Activated T-helper 17 cell treated with anti-CD3 and anti-CD28 coated beads, Interleukin-2, amount 50 U/mL, for 72 hours (primary cell): ENCODE data around the gene MEG3. TPM values are rescaled to one million over a fixed set of nuclear protein-coding genes. Genes with fewer than 3 reads are reported as not detected.

Experiments used
- ATAC-seq: fragments of 150-1000 bp; cut with Tn5 transposase; replicated peaks from 2 replicates; pipeline ENCODE4 v1.10.0; 2021; ENCODE audit warnings: mild to moderate bottlenecking, moderate library complexity
- H3K27ac Mint-ChIP-seq: one replicate; pipeline ENCODE4 v1.8.0; 2022; ENCODE audit warnings: mixed read lengths
- H3K27me3 Mint-ChIP-seq: one replicate; pipeline ENCODE4 v1.8.0; 2022; ENCODE audit warnings: mixed read lengths
- H3K36me3 Mint-ChIP-seq: one replicate; pipeline ENCODE4 v1.8.0; 2022; ENCODE audit warnings: low read depth, mild to moderate bottlenecking, mixed read lengths
- H3K4me1 Mint-ChIP-seq: one replicate; pipeline ENCODE4 v1.8.0; 2022; ENCODE audit warnings: mixed read lengths
- H3K4me3 Mint-ChIP-seq: one replicate; pipeline ENCODE4 v1.8.0; 2022; ENCODE audit warnings: mild to moderate bottlenecking, mixed read lengths
- H3K9me3 Mint-ChIP-seq: one replicate; pipeline ENCODE4 v1.8.0; 2022; ENCODE audit warnings: mixed read lengths
- total RNA-seq, 2 donors: library from RNA; stranded (reverse); gene quantifications; one replicate each; pipeline ENCODE4 v1.2.3, GENCODE V29; 2022

Gene MEG3
- total RNA-seq, 2 donors from 2014 or later: not detected

GRCh38 chr14:100896369-100897060 lies 70.6 kb downstream of the MEG3 start:
- peaks cover 36% of the 10 kb centered on the region for H3K27me3 Mint-ChIP-seq
- H3K9me3 Mint-ChIP-seq: no peaks in the 10 kb centered on the region
- H3K27ac Mint-ChIP-seq: no peak overlapping the region
- no peak for ATAC-seq
- no peaks in the 10 kb centered on the region for H3K4me1 Mint-ChIP-seq
- H3K36me3 Mint-ChIP-seq: no peaks in the 10 kb centered on the region
- no peak overlapping the region for H3K4me3 Mint-ChIP-seq

DNA sequence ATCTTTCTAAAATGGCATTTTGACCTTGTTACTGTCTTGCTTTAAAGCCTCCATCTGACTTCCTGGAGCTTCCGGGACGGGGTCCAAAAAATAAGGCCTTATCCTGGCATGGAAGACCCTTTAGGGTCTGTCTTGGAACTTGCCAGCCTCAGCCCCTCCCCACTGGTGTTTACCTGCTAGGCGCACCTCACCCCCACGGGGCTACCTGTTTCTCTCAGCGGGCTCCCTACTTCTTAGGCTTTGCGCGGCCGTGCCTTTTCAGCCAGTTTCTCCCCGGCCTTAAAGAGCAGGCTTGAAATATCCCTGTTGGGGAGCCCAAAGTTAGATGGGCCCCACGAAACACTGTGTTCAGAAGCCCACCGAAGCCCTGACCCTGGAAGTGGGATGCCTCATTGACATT lies 72.5 kb downstream of the MEG3 start:
- H3K4me3 Mint-ChIP-seq: no peak overlapping the region
- H3K36me3 Mint-ChIP-seq: no peaks in the 10 kb centered on the region
- H3K27ac Mint-ChIP-seq: no peak overlapping the region
- H3K27me3 Mint-ChIP-seq: peaks cover 42% of the 10 kb centered on the region
- no peaks in the 10 kb centered on the region for H3K9me3 Mint-ChIP-seq
- H3K4me1 Mint-ChIP-seq: no peaks in the 10 kb centered on the region
- ATAC-seq: no peak

DNA sequence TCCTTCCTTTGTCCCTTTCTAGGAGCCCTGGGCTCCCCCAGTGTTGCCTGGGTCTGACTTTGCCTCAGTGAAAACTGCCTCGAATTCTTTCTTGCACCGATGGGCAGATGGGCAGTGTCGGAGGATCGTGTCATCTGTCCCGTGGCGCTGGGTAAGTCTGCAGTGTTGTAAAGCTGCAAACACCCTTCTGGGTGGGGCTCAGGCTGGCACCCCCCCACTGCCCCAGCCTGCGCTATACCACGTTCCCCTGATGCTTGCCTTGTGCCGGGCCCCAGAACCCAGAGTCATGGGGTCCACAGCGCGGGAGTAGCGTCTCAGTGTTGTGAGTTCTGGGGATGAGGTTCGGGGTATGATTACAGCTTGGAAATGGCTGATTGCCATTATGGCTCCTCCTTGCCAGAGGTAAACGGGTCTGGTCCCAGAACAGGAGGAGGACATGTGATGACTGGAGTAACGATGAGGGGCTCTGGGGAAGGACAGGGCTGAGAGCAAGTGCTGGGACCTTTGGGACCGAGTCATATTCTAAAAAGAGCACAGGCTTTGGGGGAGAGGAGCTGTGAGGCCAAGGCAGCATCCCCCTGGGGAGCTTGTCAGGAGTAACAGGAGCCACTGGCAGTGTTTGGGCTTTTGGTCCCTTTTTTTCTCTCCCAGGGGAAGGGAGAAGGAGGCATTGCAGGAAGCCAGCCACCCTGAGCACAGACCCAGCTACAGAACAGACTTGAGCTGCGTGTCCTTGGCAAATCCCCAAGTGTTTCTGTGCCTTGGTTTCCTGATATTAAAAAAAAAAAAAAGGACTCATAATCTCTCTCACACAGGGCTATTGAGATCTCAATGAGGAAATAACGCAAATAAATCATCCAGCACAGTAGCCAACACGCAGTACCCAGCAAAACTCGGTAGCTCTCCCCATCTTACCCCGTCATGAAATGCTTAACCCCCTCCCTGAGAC lies 73.3 kb downstream of the MEG3 start:
- H3K36me3 Mint-ChIP-seq: no peaks in the 10 kb centered on the region
- no peak overlapping the region for H3K4me3 Mint-ChIP-seq
- H3K27ac Mint-ChIP-seq: no peak overlapping the region
- no peaks in the 10 kb centered on the region for H3K9me3 Mint-ChIP-seq
- no peak for ATAC-seq
- peaks cover 46% of the 10 kb centered on the region for H3K27me3 Mint-ChIP-seq
- no peaks in the 10 kb centered on the region for H3K4me1 Mint-ChIP-seq

DNA sequence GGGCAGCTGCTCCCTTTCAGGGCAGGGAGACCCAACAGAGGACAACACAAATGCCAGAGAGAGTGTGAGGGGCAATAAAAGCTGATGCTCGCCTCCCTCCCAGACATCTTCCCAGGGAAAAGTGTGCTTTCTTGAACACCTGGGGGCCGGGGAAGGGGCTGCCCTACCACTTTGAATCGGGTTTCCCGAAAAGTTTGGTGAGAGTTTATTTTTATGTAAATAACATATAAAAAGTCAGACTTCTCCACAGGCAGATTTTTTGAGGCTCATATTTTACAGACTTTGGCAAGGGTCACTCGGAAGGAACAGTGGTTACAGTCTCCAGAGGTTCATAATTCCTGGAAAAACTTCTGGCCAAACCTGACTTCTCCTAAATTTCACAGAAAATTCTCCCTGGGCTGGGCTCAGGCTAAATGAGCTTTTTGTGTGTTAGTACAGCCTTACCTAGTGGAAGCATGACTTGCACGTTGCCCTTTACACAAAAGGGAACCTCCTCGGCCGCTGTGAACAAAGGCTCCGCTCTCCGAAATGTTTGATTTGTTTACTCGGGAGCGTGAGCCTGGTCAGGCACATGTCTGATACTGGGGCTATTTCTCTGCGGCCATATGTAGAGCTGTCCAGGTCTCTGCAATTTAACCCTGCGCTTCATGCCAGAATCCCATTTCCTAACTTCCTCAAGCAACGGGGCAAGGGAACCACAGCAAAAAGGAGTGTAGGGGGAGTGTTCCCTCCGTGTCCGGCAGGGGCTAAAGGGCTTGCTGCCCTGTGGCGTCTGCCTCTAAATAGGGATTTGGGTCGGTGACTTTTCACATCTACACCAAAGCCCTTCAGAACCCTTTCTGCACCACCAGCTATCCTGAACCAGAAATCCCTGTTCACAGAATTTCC lies 74.2 kb downstream of the MEG3 start:
- Mint-ChIP-seq H3K27ac (no peak overlapping the region), H3K27me3 (peaks cover 45% of the 10 kb centered on the region), H3K36me3 (no peaks in the 10 kb centered on the region), H3K9me3 (no peaks in the 10 kb centered on the region), H3K4me3 (no peak overlapping the region), H3K4me1 (no peaks in the 10 kb centered on the region)
- no peak for ATAC-seq

DNA sequence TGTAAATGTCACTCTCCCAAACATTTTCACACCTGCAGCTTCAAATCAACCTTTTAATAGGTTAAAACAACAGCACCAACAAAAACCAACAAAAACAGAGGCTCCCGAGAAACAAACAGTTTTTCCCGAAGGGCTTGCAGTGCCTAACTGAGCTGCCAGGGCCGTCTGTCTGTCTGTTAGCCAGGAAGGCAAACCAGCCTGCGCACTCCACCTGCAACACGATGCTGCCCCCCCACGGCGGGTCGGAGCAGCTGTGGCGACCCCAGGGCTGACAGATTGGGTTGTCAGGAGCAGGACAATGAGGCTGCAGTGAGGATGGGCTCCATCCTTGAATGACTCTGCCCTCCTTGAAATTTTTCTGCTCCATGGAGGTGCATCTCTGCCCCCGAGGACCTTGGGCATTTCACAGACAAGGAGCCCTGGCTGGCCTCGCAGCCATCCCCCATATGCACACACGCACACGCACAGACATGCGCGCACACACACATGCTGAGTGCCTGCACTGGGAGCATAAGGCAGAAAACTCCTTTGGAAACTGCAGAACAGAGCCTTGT lies 75.0 kb downstream of the MEG3 start:
- H3K4me3 Mint-ChIP-seq: no peak overlapping the region
- no peaks in the 10 kb centered on the region for H3K9me3 Mint-ChIP-seq
- ATAC-seq: no peak
- H3K27me3 Mint-ChIP-seq: peaks cover 47% of the 10 kb centered on the region
- no peaks in the 10 kb centered on the region for H3K36me3 Mint-ChIP-seq
- H3K27ac Mint-ChIP-seq: no peak overlapping the region
- H3K4me1 Mint-ChIP-seq: no peaks in the 10 kb centered on the region

GRCh38 chr14:100901391-100902183 lies 75.7 kb downstream of the MEG3 start:
- Mint-ChIP-seq H3K9me3 (no peaks in the 10 kb centered on the region), H3K27ac (no peak overlapping the region), H3K4me3 (no peak overlapping the region), H3K36me3 (no peaks in the 10 kb centered on the region), H3K27me3 (peaks cover 47% of the 10 kb centered on the region), H3K4me1 (no peaks in the 10 kb centered on the region)
- no peak for ATAC-seq

DNA sequence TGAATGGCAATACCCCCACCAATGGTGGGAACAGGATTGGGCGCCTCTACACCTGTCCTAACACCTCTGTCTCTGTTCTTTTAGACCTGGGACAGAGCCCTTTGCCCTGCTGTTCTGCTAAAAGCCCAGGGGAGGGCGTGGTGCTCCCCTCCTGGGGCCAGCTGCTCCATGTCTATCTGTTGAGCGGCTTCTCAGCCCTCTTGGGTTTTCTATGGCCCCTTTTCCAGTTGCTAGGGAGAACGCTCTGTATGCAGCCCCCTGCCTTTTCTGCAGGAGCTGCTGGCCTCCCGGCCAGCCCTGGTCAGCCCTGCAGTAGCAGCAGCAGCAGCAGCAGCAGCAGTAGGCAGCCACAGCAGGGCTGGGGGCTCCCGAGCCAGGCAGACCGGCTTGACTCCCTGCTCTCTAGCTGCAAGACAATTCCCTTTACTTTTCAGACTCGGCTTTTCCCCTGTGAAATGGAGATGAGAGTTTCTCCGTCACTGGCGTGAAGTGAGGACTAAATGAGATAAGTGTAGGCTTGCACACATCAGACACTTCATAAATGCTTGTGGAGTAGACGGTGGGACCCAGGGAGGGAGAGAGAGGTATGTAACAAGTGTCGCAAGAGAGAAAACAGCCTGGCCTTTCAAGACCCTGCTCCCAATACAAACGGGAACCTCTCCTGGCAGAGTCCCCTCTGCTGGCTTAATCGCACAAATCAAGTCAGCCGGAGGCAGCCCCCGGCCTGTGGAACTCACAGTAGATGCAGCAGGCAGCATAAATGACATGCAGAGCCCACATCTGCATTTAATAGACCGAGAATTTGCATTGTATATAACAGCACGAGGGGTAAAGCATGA lies 76.6 kb downstream of the MEG3 start:
- Mint-ChIP-seq H3K27ac (no peak overlapping the region), H3K36me3 (no peaks in the 10 kb centered on the region), H3K4me1 (no peaks in the 10 kb centered on the region), H3K9me3 (no peaks in the 10 kb centered on the region), H3K4me3 (no peak overlapping the region), H3K27me3 (peaks cover 43% of the 10 kb centered on the region)
- ATAC-seq: no peak

DNA sequence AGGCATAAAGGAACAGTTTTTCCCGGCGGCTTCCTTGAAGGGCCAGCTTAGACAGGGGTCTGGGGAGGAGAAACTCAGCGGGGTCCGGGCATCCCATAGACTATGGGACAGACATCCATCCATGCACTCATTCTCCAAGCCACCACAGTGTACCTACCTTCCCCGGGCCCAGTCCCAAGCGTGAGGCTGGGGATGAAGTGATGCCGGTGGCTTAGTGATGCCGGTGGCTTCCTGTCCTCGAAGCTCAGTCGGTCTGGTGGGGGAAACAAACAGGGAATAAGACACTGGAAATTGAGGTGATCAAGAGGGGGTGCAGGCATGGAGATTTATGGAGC lies 77.2 kb downstream of the MEG3 start:
- H3K27me3 Mint-ChIP-seq: peaks cover 43% of the 10 kb centered on the region
- no peak for ATAC-seq
- H3K36me3 Mint-ChIP-seq: no peaks in the 10 kb centered on the region
- no peak overlapping the region for H3K27ac Mint-ChIP-seq
- no peaks in the 10 kb centered on the region for H3K4me1 Mint-ChIP-seq
- no peak overlapping the region for H3K4me3 Mint-ChIP-seq
- no peaks in the 10 kb centered on the region for H3K9me3 Mint-ChIP-seq

GRCh38 chr14:100903672-100904185 lies 77.8 kb downstream of the MEG3 start, which contains the start of gene RTL1:
Gene RTL1 (minus strand): TSS chr14:100903722. CDS start chr14:100884788, 18,934 bp downstream.
- Mint-ChIP-seq H3K27ac (no peak within 1 kb of the TSS), H3K27me3 (peaks cover 39% of the 10 kb centered on the region), H3K36me3 (no peaks in the 10 kb centered on the region), H3K4me1 (no peaks in the 10 kb centered on the region), H3K4me3 (no peak within 1 kb of the TSS), H3K9me3 (no peaks in the 10 kb centered on the region)
- no peak for ATAC-seq

GRCh38 chr14:100904307-100905087 lies 78.6 kb downstream of the MEG3 start:
- ATAC-seq: no peak
- Mint-ChIP-seq H3K4me1 (no peaks in the 10 kb centered on the region), H3K27ac (no peak overlapping the region), H3K27me3 (peaks cover 33% of the 10 kb centered on the region), H3K36me3 (no peaks in the 10 kb centered on the region), H3K4me3 (no peak overlapping the region), H3K9me3 (no peaks in the 10 kb centered on the region)

- H3K4me1 Mint-ChIP-seq: no peaks in the 10 kb centered on the region
- no peak for ATAC-seq
- H3K27me3 Mint-ChIP-seq: peaks cover 29% of the 10 kb centered on the region
- no peak overlapping the region for H3K4me3 Mint-ChIP-seq
- no peaks in the 10 kb centered on the region for H3K36me3 Mint-ChIP-seq
- H3K27ac Mint-ChIP-seq: no peak overlapping the region
- H3K9me3 Mint-ChIP-seq: no peaks in the 10 kb centered on the region
Measured at GRCh38 chr14:100905166-100905565, 79.2 kb downstream of the MEG3 start.

DNA sequence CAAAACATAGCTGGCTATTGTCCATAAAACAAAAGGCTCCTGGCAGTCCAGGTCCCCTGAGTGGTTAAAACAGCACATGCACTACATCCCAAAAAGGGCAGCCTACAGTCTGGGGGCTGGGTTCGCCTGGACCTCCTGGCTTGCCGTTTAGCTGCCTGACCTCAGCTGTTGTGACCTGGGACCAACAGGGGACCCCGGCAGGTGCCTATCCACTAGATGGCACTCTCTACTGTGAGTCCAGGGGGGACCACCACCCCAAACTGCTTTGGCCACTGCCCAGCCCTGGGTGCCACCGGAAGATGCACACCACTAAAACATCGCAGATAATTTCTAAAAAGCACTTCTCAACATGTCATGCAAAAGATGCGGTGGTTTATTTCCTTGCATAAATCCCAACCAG lies 80.5 kb downstream of the MEG3 start:
- peaks cover 25% of the 10 kb centered on the region for H3K27me3 Mint-ChIP-seq
- no peaks in the 10 kb centered on the region for H3K4me1 Mint-ChIP-seq
- H3K36me3 Mint-ChIP-seq: no peaks in the 10 kb centered on the region
- H3K27ac Mint-ChIP-seq: no peak overlapping the region
- no peak overlapping the region for H3K4me3 Mint-ChIP-seq
- ATAC-seq: no peak
- no peaks in the 10 kb centered on the region for H3K9me3 Mint-ChIP-seq
